ENCODE results near the gene NOP16.

- no peak for TF ChIP-seq POLR2A (IDR thresholded peaks at IDR 0.05; ENCODE audit: low read depth, low read length)
- TF ChIP-seq TAF1 (IDR thresholded peaks at IDR 0.05; ENCODE audit: borderline replicate concordance, low read depth, low read length), result no peak
These were observed 3.6 kb upstream of the NOP16 start for GRCh38 chr5:176391999-176392398.
